Right kidney (tissue), 1 donor: Measurements from ENCODE around the gene SMPD3.
A peak's percentile ranks its signal among the peaks of the same experiment; 100 is the strongest.

Source experiments
- DNase-seq: peaks from one replicate; pipeline ENCODE4 v3.0.0-alpha.2; 2016

Gene SMPD3

GRCh38 chr16:68369168-68369567, 79.1 kb downstream of the SMPD3 start:
- no peak for DNase-seq

GRCh38 chr16:68368301-68368888, 79.9 kb downstream of the SMPD3 start:
- DNase-seq: no peak

GRCh38 chr16:68367891-68368290, 80.4 kb downstream of the SMPD3 start:
- no peak for DNase-seq

- no peak for DNase-seq
Measured at GRCh38 chr16:68367440-68367839, 80.9 kb downstream of the SMPD3 start.

- DNase-seq: peak; percentile 46
Measured at GRCh38 chr16:68367030-68367429, 81.3 kb downstream of the SMPD3 start.

GRCh38 chr16:68366062-68366461, 82.2 kb downstream of the SMPD3 start:
- DNase-seq: no peak

- DNase-seq: no peak
Measured at GRCh38 chr16:68365167-68365817, 83.0 kb downstream of the SMPD3 start.

- no peak for DNase-seq
Measured at GRCh38 chr16:68364561-68364998, 83.7 kb downstream of the SMPD3 start.

GRCh38 chr16:68363658-68364521, 84.4 kb downstream of the SMPD3 start:
- no peak for DNase-seq

GRCh38 chr16:68362947-68363657, 85.2 kb downstream of the SMPD3 start:
- DNase-seq: no peak

- DNase-seq: no peak
Measured at GRCh38 chr16:68362262-68362913, 85.9 kb downstream of the SMPD3 start.

- no peak for DNase-seq
Measured at GRCh38 chr16:68361485-68361884, 86.8 kb downstream of the SMPD3 start.

- no peak for DNase-seq
Measured at GRCh38 chr16:68360956-68361355, 87.4 kb downstream of the SMPD3 start.

GRCh38 chr16:68360547-68360946, 87.8 kb downstream of the SMPD3 start:
- DNase-seq: no peak

- no peak for DNase-seq
Measured at GRCh38 chr16:68359398-68360191, 88.7 kb downstream of the SMPD3 start.

- no peak for DNase-seq
Measured at GRCh38 chr16:68358951-68359350, 89.4 kb downstream of the SMPD3 start.

GRCh38 chr16:68357923-68358322, 90.4 kb downstream of the SMPD3 start:
- no peak for DNase-seq

GRCh38 chr16:68357521-68357922, 90.8 kb downstream of the SMPD3 start:
- DNase-seq: no peak

- DNase-seq: no peak
Measured at GRCh38 chr16:68356919-68357286, 91.4 kb downstream of the SMPD3 start.

GRCh38 chr16:68356249-68356918, 91.9 kb downstream of the SMPD3 start:
- no peak for DNase-seq
